Amygdala (tissue), 56 donors: ENCODE data around the gene BMI1.
"Not testable (repeated sequence)": the region's sequence is repeated elsewhere in the genome, so short reads cannot be mapped to it uniquely, and the experiment has no call there.

ENCODE experiments used
- DNase-seq, 56 donors: peaks; one replicate each; lab custom pipeline; 2025; lab: John Stamatoyannopoulos, UW

Gene BMI1

GRCh38 chr10:22335173-22335933 lies 14.5 kb downstream of the BMI1 start:
- DNase-seq, result peak in 20 of 56 donors; percentile 10 to 65 (median 36)

GRCh38 chr10:22338185-22338900 lies 17.4 kb downstream of the BMI1 start:
- no peak for DNase-seq

DNA sequence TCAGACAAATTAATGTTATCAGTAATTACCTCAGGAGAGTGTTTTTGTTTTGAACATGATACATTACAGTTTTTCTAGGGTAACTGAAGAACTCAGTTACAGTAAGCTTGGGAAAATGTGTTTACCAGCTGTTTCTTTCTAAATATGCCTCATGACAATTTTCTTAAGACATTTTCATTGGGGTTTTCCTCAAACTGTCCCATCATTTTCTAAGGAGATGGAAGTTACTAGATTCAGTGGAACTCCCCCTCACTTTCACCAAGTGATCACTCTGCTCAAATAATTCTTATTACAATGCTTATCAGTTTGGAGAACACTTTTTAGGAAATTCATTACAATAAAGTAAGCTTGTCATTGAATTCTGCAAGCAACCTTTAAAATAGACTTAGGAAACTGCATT lies 18.0 kb downstream of the BMI1 start:
- no peak for DNase-seq

GRCh38 chr10:22339761-22340328 lies 18.9 kb downstream of the BMI1 start:
- no peak for DNase-seq

GRCh38 chr10:22340329-22341189 lies 19.7 kb downstream of the BMI1 start:
- peak in 34 of 56 donors; percentile 14 to 83 (median 56) for DNase-seq

DNA sequence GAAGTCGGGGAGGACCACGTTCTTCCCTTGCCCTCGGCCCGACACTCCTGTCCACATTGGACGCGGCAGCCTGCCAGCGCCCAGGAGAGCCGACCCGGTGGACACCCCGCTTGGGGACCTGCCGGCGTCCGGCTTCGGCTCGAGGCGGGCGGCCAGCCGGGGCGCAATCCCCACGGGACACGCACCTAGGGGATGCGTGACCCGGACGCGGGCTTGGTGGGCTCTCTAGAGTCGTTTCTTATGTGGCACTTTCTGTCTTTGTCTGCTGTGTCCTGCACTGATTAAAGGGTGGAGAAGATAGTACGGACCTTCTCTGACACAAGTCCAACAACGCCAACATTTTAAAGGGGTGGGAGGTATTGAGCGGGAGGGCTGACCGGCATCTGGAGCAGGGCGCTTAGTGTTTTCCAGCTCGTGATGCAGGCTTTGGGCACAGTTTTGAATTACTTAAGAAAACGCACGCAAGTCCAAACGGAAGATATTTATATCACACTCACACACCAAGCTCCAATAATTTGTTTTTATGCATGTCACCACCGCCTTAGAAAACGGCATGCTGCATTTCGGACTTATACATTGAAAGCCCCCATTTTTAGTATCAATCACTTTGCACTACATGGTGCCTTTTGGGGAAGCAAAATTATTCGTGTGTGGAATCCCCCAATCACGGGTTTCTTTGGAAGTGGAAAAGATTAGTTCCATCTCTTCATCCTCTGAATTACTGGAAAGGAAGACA lies 20.5 kb downstream of the BMI1 start:
- peak in 3 of 56 donors; percentile 11 to 52 (median 35) for DNase-seq

DNA sequence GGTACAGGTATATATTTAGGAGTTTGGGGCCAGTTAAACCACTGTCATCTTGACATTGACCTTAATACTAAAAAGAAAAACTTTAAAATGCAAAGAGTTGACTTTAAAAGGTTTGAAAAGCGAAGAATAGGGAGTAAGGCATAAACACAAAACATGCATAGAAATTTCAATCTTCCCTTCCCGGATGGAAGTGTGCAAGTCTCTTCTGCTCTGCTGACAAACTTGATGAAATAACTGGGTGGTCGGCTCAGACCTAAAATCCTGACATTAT lies 21.0 kb downstream of the BMI1 start:
- DNase-seq, result no peak

- no peak for DNase-seq
Measured at GRCh38 chr10:22342421-22342820, 21.5 kb downstream of the BMI1 start.

GRCh38 chr10:22343731-22344130 lies 22.8 kb downstream of the BMI1 start:
- no peak for DNase-seq

DNA sequence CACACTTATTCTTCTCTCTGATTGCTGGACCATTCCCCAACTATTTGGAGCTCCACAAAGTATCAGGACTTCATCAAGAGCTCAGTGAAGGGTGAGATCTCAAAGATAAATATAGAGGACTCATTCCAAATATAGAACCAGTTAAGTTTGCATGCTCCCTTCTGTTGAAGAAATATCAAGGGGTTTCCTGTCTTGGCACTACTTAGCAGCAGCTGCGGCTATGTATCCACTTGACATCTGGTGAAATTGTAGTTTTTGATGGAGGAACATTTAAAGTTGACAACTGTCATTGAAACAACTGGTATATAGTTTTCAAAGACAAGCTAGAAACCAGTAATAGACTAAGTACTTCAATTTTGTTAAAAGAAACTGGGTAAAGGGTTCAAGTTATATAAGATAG lies 23.4 kb downstream of the BMI1 start:
- DNase-seq, result no peak

DNA sequence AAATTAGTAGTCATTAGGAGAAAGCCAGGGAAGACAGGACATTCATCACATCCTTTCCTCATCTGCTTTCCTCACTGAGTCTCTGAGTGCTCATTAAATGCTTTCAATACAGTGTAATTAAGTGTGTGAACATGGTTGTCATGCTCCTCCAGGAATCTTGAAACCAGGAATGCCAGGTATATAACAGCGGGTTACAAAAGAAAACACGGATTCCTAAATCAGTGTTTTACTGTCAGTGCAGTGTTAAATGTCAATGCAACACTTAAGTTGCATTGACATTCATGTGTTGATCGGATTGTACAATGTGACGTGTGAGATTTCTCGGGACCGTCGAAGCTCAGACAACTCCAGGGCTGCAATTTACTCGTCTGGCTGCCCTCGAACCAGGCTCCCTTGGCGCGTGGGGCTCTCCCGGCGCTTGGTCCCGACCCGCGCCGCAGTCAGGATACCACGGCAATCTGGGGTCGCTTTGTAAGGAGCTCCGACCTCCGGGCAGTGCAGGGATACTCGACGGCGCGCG lies 23.9 kb downstream of the BMI1 start:
- no peak for DNase-seq

DNA sequence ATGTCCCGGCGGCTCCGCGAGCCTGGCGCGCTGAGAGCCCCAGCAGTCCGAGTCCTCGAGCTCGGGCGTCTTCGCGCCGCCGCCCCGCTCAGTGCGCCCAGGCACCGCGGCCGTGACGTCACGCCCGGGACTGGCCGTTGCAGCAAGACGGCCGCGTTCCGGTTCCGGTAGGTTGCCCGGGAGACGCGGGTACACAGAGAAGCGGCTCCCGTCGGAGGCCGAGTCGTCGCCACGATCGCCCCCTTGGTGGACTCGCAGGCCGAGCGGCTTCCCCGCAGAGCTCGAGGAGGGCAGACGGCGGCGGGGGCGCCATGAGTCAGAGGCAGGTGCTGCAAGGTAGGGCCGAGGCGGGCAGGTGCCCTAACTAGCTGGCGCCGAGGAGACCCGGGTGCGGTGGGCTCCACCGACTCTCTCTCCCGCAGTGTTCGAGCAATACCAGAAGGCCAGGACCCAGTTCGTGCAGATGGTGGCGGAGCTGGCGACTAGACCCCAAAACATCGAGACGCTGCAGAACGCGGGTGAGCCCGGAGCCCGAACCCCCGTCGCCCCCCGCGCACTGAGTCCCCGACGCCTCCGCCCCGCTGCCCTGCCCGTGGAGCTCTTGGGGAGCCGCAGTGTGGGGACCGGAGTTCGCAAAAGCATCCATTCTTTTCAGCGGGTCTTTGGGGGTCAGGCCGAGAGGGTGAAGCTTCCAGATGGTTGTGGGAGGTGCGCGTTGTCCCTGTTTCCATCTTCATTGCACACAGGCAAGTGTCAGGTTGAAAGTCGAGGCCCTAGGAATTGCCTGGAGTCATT lies 24.6 kb downstream of the BMI1 start, which contains the start of gene SPAG6:
SPAG6 (plus strand) TSS at position 196 of the 795 bp plus-strand sequence; CDS start at position 312, 116 bp downstream.
- DNase-seq, result peak in 23 of 56 donors; percentile 4 to 75 (median 23)

DNA sequence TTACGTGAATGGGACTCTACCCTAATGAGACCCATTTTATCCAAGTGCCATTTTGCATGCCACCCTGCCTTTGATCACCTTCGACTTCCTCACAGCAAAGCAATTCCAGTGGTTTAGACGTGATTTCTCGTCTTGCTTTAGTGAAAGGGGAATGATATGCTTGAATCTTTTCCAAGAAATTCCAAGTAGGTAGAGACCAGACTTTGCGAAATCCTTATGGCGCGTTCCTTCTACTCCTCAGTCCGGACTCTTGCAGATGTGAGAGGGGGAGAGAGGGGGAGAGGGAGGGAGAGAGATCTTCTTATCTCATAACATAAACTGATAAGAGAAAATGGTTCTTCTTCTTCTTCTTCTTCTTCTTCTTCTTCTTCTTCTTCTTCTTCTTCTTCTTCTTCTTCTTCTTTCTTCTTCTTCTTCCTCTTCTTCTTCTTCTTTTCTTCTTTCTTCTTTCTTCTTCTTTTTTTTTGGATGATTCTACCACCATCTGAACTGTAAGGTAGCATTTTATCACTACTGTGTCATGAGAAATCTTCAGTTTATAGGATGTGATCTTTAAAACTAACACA lies 25.3 kb downstream of the BMI1 start:
- no peak for DNase-seq

GRCh38 chr10:22349755-22350154 lies 28.9 kb downstream of the BMI1 start:
- DNase-seq, result no peak

DNA sequence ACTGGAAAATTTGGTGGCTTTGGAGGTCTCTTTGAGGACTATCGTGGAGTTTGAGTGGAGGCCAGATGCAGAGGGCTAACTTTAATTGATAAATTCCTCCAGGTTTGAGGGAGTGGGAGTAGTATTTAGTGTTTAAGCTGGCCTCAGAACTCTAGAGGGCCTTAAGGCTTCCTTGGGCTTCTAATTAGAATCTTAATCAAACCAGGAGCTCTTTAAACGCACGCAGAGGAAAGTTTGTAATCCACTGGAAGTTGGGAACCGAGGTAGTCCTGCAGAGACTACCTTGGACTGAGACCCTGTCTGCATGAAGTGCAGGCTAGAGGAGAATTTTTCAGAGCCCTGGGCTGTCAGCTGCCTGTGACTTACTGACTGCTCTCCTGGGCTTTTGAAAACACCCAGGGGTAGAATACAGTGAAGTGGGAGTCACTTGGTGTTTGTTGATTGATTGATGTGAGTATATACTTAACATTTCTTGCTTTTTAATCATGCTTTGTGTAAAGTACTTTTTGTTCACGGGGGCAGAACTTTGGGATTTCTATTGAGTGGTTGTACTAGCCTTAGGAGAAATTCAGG lies 30.3 kb downstream of the BMI1 start:
- no peak for DNase-seq

- DNase-seq, result no peak
Measured at GRCh38 chr10:22356324-22356873, 35.5 kb downstream of the BMI1 start.

- DNase-seq, result not testable (repeated sequence)
Measured at GRCh38 chr10:22357770-22358169, 36.9 kb downstream of the BMI1 start.

- no peak for DNase-seq
Measured at GRCh38 chr10:22363305-22363704, 42.4 kb downstream of the BMI1 start.
